Sigmoid colon (tissue), 7 donors: Measurements from ENCODE around the gene BOD1L2. TPM values are rescaled to one million over a fixed set of nuclear protein-coding genes. Genes with fewer than 3 reads are reported as not detected.

Experiments
- DNase-seq: peaks from one replicate; pipeline ENCODE4 v3.0.0-alpha.2; 2019
- H3K27ac ChIP-seq, 4 donors: fragments of 200-600 bp; sonication (generic); one replicate each; pipeline ENCODE4 v1.5.1; 2016 to 2019; ENCODE audit warnings: mild to moderate bottlenecking in 1 of 4
- H3K27me3 ChIP-seq, 3 donors: fragments of 200-600 bp; sonication (generic); one replicate each; pipeline ENCODE4 v1.5.1; 2019; ENCODE audit warnings: mild to moderate bottlenecking in 1 of 3
- H3K36me3 ChIP-seq, 4 donors: fragments of 200-600 bp; sonication (generic); one replicate each; pipeline ENCODE4 v1.5.1; 2016 to 2019
- H3K4me1 ChIP-seq, 4 donors: fragments of 200-600 bp; sonication (generic); one replicate each; pipeline ENCODE4 v1.5.1; 2017 to 2019
- H3K4me3 ChIP-seq, 4 donors: fragments of 200-600 bp; sonication (generic); one replicate each; pipeline ENCODE4 v1.5.1; 2017 to 2019; ENCODE audit warnings: mild to moderate bottlenecking in 2 of 4, moderate library complexity in 1 of 4
- H3K9me3 ChIP-seq, 4 donors: fragments of 200-600 bp in 3 of 4; sonication (generic) in 3 of 4; one replicate each; pipeline versions ENCODE4 v1.5.1 to v1.6.1; 2013 to 2019
- CTCF ChIP-seq, 4 experiments: fragments of 450-650 bp in 3 of 4; fragments of 200-600 bp in 1 of 4; IDR thresholded peaks; one replicate each; pipeline ENCODE4 v1.5.1; 2016 to 2019; ENCODE audit warnings: antibody characterized with exemption in 4 of 4, mild to moderate bottlenecking in 3 of 4, moderate library complexity in 2 of 4
- EP300 ChIP-seq, 4 donors: sonication (generic); formaldehyde crosslinking; IDR thresholded peaks; one replicate each; pipeline ENCODE4 v1.6.1; 2017; ENCODE audit warnings: antibody characterized with exemption in 4 of 4
- POLR2A ChIP-seq, 2 donors: fragments of 450-650 bp; IDR thresholded peaks; one replicate each; pipeline ENCODE4 v1.6.1; 2016; ENCODE audit warnings: antibody characterized with exemption in 2 of 2, mild to moderate bottlenecking in 2 of 2, moderate library complexity in 2 of 2
- POLR2AphosphoS5 ChIP-seq, 4 donors: sonication (generic); formaldehyde crosslinking; IDR thresholded peaks; one replicate each; pipeline ENCODE4 v1.6.1; 2017; ENCODE audit warnings: antibody characterized with exemption in 4 of 4
- WGBS, 2 donors: extraction: QIAGEN DNeasy Blood & Tissue Kit; methylation state at CpG; one replicate each; pipeline ENCODE4 v1.1.7; 2013; 5-methylcytosine and 5-hydroxymethylcytosine counted together
- intact Hi-C: fragments of 100-400 bp; cut with DNase I; formaldehyde crosslinking; loops from one replicate; pipeline ENCODE4 v1.15.1; 2023
- polyA plus RNA-seq, 3 donors: library from polyadenylated mRNA; stranded (reverse); fragments of 200-250 nt; gene quantifications; one replicate each; pipeline ENCODE4 v1.2.3, GENCODE V29; 2013
- total RNA-seq, 4 donors: library from RNA; depleted of rRNA; stranded (reverse); fragments of >200 nt; gene quantifications; one replicate each; pipeline ENCODE4 v1.1.0, GENCODE V29; 2016
- donor health status: healthy with polysubstance abuse.
- donor health status: Bipolar disorder and iron deficiency.
- donor health status: healthy.

Gene BOD1L2
- total and polyA plus RNA-seq, 7 donors: not detected

- Histone ChIP-seq H3K4me1 (peaks cover 0 to 9% (median 3%) of the 10 kb centered on the region in 4 donors), H3K27me3 (peaks cover 0 to 3% (median 0%) of the 10 kb centered on the region in 3 donors), H3K4me3 (no peak overlapping the region), H3K27ac (no peak overlapping the region), H3K9me3 (no peaks in the 10 kb centered on the region), H3K36me3 (no peaks in the 10 kb centered on the region)
- 67 to 82% methylated on average over 13 of the region's 13 CpGs for WGBS, 2 donors
- intact Hi-C loops: no loop called here
- DNase-seq: no peak
- TF ChIP-seq EP300 (IDR thresholded peaks at IDR 0.05): no peak
- TF ChIP-seq POLR2A (IDR thresholded peaks at IDR 0.05): no peak
- no peak for TF ChIP-seq CTCF (IDR thresholded peaks at IDR 0.05)
- no peak for TF ChIP-seq POLR2AphosphoS5 (IDR thresholded peaks at IDR 0.05)
Measured at GRCh38 chr18:57154191-57154830, 7.4 kb downstream of the BOD1L2 start.

GRCh38 chr18:57164401-57164800 lies 17.5 kb downstream of the BOD1L2 start:
- H3K9me3 ChIP-seq: peaks cover 0 to 1% (median 0%) of the 10 kb centered on the region in 4 donors
- no peaks in the 10 kb centered on the region for H3K36me3 ChIP-seq
- H3K4me1 ChIP-seq: no peaks in the 10 kb centered on the region
- intact Hi-C loops: no loop called here
- no peak overlapping the region for H3K4me3 ChIP-seq
- H3K27me3 ChIP-seq: no peaks in the 10 kb centered on the region
- no peak for TF ChIP-seq EP300 (IDR thresholded peaks at IDR 0.05)
- TF ChIP-seq POLR2A (IDR thresholded peaks at IDR 0.05): no peak
- TF ChIP-seq POLR2AphosphoS5 (IDR thresholded peaks at IDR 0.05): no peak
- no peak for TF ChIP-seq CTCF (IDR thresholded peaks at IDR 0.05)
- WGBS, 2 donors: 72 to 75% methylated on average over 6 of the region's 6 CpGs
- no peak overlapping the region for H3K27ac ChIP-seq
- no peak for DNase-seq

- no peaks in the 10 kb centered on the region for H3K36me3 ChIP-seq
- TF ChIP-seq EP300 (IDR thresholded peaks at IDR 0.05): no peak
- no peak for TF ChIP-seq POLR2A (IDR thresholded peaks at IDR 0.05)
- no peak for TF ChIP-seq POLR2AphosphoS5 (IDR thresholded peaks at IDR 0.05)
- no peak for TF ChIP-seq CTCF (IDR thresholded peaks at IDR 0.05)
- DNase-seq: no peak
- intact Hi-C loops: no loop called here
- no peak overlapping the region for H3K27ac ChIP-seq
- H3K4me3 ChIP-seq: no peak overlapping the region
- WGBS, 2 donors: 40 to 51% methylated on average over 1 of the region's 1 CpG
- H3K4me1 ChIP-seq: no peaks in the 10 kb centered on the region
- no peaks in the 10 kb centered on the region for H3K27me3 ChIP-seq
- peaks cover 0 to 1% (median 0%) of the 10 kb centered on the region in 4 donors for H3K9me3 ChIP-seq
Measured at GRCh38 chr18:57167617-57168308, 20.9 kb downstream of the BOD1L2 start.

GRCh38 chr18:57171026-57171425 lies 24.1 kb downstream of the BOD1L2 start:
- no peak for DNase-seq
- no peaks in the 10 kb centered on the region for H3K9me3 ChIP-seq
- TF ChIP-seq POLR2A (IDR thresholded peaks at IDR 0.05): no peak
- no peak for TF ChIP-seq POLR2AphosphoS5 (IDR thresholded peaks at IDR 0.05)
- TF ChIP-seq CTCF (IDR thresholded peaks at IDR 0.05): no peak
- TF ChIP-seq EP300 (IDR thresholded peaks at IDR 0.05): no peak
- H3K27ac ChIP-seq: no peak overlapping the region
- intact Hi-C loops: no loop called here
- no peaks in the 10 kb centered on the region for H3K4me1 ChIP-seq
- H3K27me3 ChIP-seq: no peaks in the 10 kb centered on the region
- H3K4me3 ChIP-seq: no peak overlapping the region
- WGBS, 2 donors: 76 to 81% methylated on average over 1 of the region's 1 CpG
- H3K36me3 ChIP-seq: no peaks in the 10 kb centered on the region
